Measurements from ENCODE around the gene NTM.

DNA sequence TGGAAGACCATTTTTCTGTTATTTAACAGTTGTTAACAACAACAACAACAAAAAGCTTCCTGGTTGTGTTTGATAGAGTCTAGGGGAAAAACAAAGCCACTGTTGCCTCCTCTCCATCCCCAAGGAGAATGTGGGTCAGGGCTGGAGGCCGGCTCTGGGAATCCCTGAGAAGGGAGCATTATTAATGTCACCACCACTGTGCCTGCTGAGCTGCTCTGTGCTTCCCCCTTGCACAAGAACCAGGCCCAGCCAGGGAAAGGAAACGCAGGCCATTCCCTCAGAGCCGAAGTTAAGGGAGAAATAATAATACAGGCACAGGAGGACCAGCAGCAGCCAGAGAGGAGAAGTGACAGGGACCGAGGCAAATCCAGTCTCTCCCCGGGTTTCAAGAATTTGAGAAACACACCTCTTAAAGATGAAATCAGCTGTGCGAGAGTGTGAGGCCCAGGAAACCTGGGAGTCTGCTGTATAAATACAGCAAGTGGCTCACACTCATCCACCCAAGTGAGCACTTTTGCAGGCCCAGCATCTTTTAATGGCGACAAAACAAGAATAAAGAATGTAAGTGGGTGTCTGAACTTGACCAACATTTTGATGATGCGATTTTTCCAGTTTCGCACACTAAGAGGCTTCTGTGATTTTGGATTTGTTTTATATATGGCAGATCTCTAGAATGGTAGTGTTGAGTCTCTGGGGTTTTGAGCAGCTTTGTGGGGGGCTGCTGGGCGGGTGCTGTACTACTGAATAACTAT, 539.2 kb downstream of the NTM start:
- TF ChIP-seq CTCF (conservative IDR thresholded peaks at IDR 0.05; ENCODE audit: low read length) (no peak), EZH2phosphoT487 (IDR thresholded peaks at IDR 0.05; ENCODE audit: borderline replicate concordance) (no peak)

All from Loucy (cell line).